22Rv1 (cell line): ENCODE data around the gene ASTN2.

Experiments used
- CTCF ChIP-seq: fragments of 450-650 bp; IDR thresholded peaks from 2 replicates; pipeline ENCODE4 v1.5.1; 2017; ENCODE audit warnings: mild to moderate bottlenecking
- ZFX ChIP-seq: fragments of 450-650 bp; IDR thresholded peaks from 2 replicates; pipeline ENCODE4 v1.6.1; 2017; ENCODE audit warnings: antibody characterized with exemption, borderline replicate concordance

- TF ChIP-seq ZFX: no peak
- no peak for TF ChIP-seq CTCF
These were observed 962.6 kb downstream of the ASTN2 start for GRCh38 chr9:116452227-116452626.
